Gastroesophageal sphincter (tissue), 3 donors: ENCODE measurements around the gene SPATA31D4.

Experiments
- EP300 ChIP-seq: sonication (generic); formaldehyde crosslinking; IDR thresholded peaks from one replicate; pipeline ENCODE4 v1.6.1; 2017; ENCODE audit warnings: antibody characterized with exemption, mild to moderate bottlenecking
- POLR2A ChIP-seq, 2 donors: fragments of 450-650 bp; IDR thresholded peaks; one replicate each; pipeline ENCODE4 v1.6.1; 2017; ENCODE audit warnings: antibody characterized with exemption in 2 of 2, mild to moderate bottlenecking in 2 of 2, moderate library complexity in 1 of 2
- POLR2AphosphoS5 ChIP-seq: sonication (generic); formaldehyde crosslinking; IDR thresholded peaks from one replicate; pipeline ENCODE4 v1.6.1; 2017; ENCODE audit warnings: antibody characterized with exemption
- TF ChIP-seq, protein P1 (sequence below), 4 experiments: fragments of 200-600 bp in 2 of 4; fragments of 450-650 bp in 2 of 4; sonication (generic) in 1 of 4; IDR thresholded peaks; one replicate each; pipeline ENCODE4 v1.5.1; 2017 to 2019; ENCODE audit warnings: antibody characterized with exemption in 4 of 4, mild to moderate bottlenecking in 2 of 4, moderate library complexity in 2 of 4

DNA sequence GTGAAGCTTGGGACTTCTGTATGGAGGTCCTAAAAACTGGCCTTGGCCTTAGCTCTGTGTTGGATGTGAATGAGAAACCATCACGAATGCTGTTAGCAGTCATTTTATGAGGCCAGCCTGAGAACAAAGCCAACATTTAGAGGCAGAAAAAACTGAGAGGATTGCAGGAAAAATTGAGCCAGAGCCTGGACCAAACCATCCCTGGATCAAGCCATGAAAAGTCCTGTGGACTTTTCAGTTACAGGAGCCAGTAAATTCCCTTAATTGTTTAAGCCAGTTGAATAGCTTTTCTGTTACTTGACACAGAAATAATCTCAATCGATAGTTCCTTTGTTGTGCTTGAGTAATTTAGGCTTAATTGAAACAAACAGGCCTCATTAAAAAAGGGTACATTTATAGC, 42.6 kb upstream of the SPATA31D4 start:
- no peak for TF ChIP-seq EP300
- TF ChIP-seq POLR2AphosphoS5 = no peak
- TF ChIP-seq, protein P1, sequence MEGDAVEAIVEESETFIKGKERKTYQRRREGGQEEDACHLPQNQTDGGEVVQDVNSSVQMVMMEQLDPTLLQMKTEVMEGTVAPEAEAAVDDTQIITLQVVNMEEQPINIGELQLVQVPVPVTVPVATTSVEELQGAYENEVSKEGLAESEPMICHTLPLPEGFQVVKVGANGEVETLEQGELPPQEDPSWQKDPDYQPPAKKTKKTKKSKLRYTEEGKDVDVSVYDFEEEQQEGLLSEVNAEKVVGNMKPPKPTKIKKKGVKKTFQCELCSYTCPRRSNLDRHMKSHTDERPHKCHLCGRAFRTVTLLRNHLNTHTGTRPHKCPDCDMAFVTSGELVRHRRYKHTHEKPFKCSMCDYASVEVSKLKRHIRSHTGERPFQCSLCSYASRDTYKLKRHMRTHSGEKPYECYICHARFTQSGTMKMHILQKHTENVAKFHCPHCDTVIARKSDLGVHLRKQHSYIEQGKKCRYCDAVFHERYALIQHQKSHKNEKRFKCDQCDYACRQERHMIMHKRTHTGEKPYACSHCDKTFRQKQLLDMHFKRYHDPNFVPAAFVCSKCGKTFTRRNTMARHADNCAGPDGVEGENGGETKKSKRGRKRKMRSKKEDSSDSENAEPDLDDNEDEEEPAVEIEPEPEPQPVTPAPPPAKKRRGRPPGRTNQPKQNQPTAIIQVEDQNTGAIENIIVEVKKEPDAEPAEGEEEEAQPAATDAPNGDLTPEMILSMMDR (IDR thresholded peaks at IDR 0.05) = no peak
- TF ChIP-seq POLR2A (IDR thresholded peaks at IDR 0.05) = no peak
